ENCODE results near the gene SEMA5B. TPM values are rescaled to one million over a fixed set of nuclear protein-coding genes. Genes with fewer than 3 reads are reported as not detected.
A peak's percentile ranks its signal among the peaks of the same experiment; 100 is the strongest.

The SEMA5B gene
- total RNA-seq, 6 donors from 2014 or later, result 0.33 to 0.71 (median 0.65) TPM; not detected in 2

- ATAC-seq (ENCODE audit: low FRiP score in 2 of 2) (no peak), DNase-seq (no peak)
- Histone ChIP-seq H3K36me3 (no peaks in the 10 kb centered on the region), H3K4me3 (no peak overlapping the region), H3K4me1 (peaks cover 11 to 16% (median 13%) of the 10 kb centered on the region in 4 donors), H3K27ac (no peak overlapping the region), H3K9me3 (no peaks in the 10 kb centered on the region), H3K27me3 (no peaks in the 10 kb centered on the region)
- TF ChIP-seq POLR2A (IDR thresholded peaks at IDR 0.05), result no peak
- TF ChIP-seq CTCF (IDR thresholded peaks at IDR 0.05), result no peak
- no peak for TF ChIP-seq POLR2AphosphoS5 (IDR thresholded peaks at IDR 0.05)
- no peak for TF ChIP-seq EP300 (IDR thresholded peaks at IDR 0.05)
Observed at GRCh38 chr3:123038751-123039150, 11.2 kb upstream of the SEMA5B start.

- Histone ChIP-seq H3K36me3 (no peaks in the 10 kb centered on the region), H3K9me3 (no peaks in the 10 kb centered on the region), H3K27ac (no peak overlapping the region), H3K4me1 (peaks cover 5 to 16% (median 13%) of the 10 kb centered on the region in 4 donors), H3K27me3 (no peaks in the 10 kb centered on the region), H3K4me3 (no peak overlapping the region)
- TF ChIP-seq POLR2A (IDR thresholded peaks at IDR 0.05), result no peak
- TF ChIP-seq EP300 (IDR thresholded peaks at IDR 0.05), result no peak
- TF ChIP-seq CTCF (IDR thresholded peaks at IDR 0.05), result no peak
- TF ChIP-seq POLR2AphosphoS5 (IDR thresholded peaks at IDR 0.05), result no peak
- no peak for DNase-seq
- no peak for ATAC-seq (ENCODE audit: low FRiP score in 2 of 2)
- WGBS, 2 donors, result 75 to 85% methylated on average over 5 of the region's 5 CpGs
Observed at GRCh38 chr3:123037015-123037375, 9.4 kb upstream of the SEMA5B start.

DNA sequence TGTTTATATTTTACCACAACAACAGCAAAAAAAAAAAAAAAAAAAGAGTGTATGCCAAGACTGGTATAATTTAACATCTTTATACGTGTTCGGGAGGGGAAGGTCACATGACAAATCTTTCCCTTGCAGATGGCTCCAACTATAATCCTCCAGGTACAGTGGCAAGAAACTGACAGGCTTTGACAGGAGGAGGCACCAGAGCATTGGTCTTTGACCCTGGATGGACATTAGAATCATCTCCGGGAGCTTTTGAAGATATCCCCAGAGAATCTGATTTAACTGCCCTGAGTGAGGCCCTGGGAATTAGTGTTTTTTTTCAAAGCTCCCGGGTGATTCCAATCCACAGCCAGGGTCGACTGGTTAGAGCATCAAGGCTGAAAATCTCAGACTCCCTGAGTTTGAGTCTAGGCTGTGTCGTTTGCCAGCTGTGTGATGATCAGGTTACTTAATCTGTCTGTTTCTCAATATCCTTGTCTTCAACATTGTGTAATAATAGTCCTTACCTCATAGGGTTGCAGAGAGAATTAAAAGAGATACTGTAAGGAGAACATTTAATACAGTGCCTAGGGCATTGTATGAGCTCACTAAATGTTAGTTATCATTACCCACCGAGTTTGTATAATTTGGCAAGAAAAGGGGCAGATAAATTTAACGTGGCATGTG is 8.9 kb upstream of the SEMA5B start:
- H3K9me3 ChIP-seq, result no peaks in the 10 kb centered on the region
- H3K4me1 ChIP-seq, result peaks cover 4 to 17% (median 16%) of the 10 kb centered on the region in 4 donors
- ATAC-seq (ENCODE audit: low FRiP score in 2 of 2), result peak in 1 of 2 donors; percentile 86
- no peaks in the 10 kb centered on the region for H3K36me3 ChIP-seq
- H3K4me3 ChIP-seq, result no peak overlapping the region
- TF ChIP-seq POLR2AphosphoS5 (IDR thresholded peaks at IDR 0.05), result no peak
- no peak for TF ChIP-seq CTCF (IDR thresholded peaks at IDR 0.05)
- TF ChIP-seq EP300 (IDR thresholded peaks at IDR 0.05), result no peak
- TF ChIP-seq POLR2A (IDR thresholded peaks at IDR 0.05), result no peak
- H3K27me3 ChIP-seq, result no peaks in the 10 kb centered on the region
- no peak for DNase-seq
- H3K27ac ChIP-seq, result no peak overlapping the region
- 57 to 58% methylated on average over 8 of the region's 8 CpGs for WGBS, 2 donors

GRCh38 chr3:123034996-123035395 is 7.4 kb upstream of the SEMA5B start:
- TF ChIP-seq CTCF (IDR thresholded peaks at IDR 0.05), result no peak
- no peak for TF ChIP-seq EP300 (IDR thresholded peaks at IDR 0.05)
- no peak for TF ChIP-seq POLR2AphosphoS5 (IDR thresholded peaks at IDR 0.05)
- Histone ChIP-seq H3K36me3 (no peaks in the 10 kb centered on the region), H3K4me3 (no peak overlapping the region), H3K4me1 (peaks cover 4 to 20% (median 17%) of the 10 kb centered on the region in 4 donors), H3K9me3 (no peaks in the 10 kb centered on the region), H3K27ac (no peak overlapping the region), H3K27me3 (no peaks in the 10 kb centered on the region)
- ATAC-seq (ENCODE audit: low FRiP score in 2 of 2) (no peak), DNase-seq (no peak)
- WGBS, 2 donors, result 82 to 86% methylated on average over 3 of the region's 3 CpGs

- no peaks in the 10 kb centered on the region for H3K36me3 ChIP-seq
- H3K4me3 ChIP-seq, result no peak overlapping the region
- H3K4me1 ChIP-seq, result peaks cover 0 to 20% (median 14%) of the 10 kb centered on the region in 4 donors
- H3K27ac ChIP-seq, result peak overlapping the region in 1 of 4 donors; percentile 13
- H3K27me3 ChIP-seq, result peaks cover 0 to 2% (median 0%) of the 10 kb centered on the region in 4 donors
- 87 to 93% methylated on average over 5 of the region's 5 CpGs for WGBS, 2 donors
- no peak for ATAC-seq (ENCODE audit: low FRiP score in 2 of 2)
- no peak for DNase-seq
- no peaks in the 10 kb centered on the region for H3K9me3 ChIP-seq
- TF ChIP-seq POLR2AphosphoS5 (IDR thresholded peaks at IDR 0.05) (no peak), CTCF (IDR thresholded peaks at IDR 0.05) (no peak), POLR2A (IDR thresholded peaks at IDR 0.05) (no peak), EP300 (IDR thresholded peaks at IDR 0.05) (no peak)
Observed at GRCh38 chr3:123034120-123034519, 6.6 kb upstream of the SEMA5B start.
